HPDE6-E6E7 (cell line): ENCODE data around the gene C13orf42.

Experiments used
- DNase-seq: peaks from one replicate; pipeline ENCODE4 v3.0.0; 2011; ENCODE audit warnings: missing footprints; ENCODE audit errors: extremely low spot score

Gene C13orf42

DNA sequence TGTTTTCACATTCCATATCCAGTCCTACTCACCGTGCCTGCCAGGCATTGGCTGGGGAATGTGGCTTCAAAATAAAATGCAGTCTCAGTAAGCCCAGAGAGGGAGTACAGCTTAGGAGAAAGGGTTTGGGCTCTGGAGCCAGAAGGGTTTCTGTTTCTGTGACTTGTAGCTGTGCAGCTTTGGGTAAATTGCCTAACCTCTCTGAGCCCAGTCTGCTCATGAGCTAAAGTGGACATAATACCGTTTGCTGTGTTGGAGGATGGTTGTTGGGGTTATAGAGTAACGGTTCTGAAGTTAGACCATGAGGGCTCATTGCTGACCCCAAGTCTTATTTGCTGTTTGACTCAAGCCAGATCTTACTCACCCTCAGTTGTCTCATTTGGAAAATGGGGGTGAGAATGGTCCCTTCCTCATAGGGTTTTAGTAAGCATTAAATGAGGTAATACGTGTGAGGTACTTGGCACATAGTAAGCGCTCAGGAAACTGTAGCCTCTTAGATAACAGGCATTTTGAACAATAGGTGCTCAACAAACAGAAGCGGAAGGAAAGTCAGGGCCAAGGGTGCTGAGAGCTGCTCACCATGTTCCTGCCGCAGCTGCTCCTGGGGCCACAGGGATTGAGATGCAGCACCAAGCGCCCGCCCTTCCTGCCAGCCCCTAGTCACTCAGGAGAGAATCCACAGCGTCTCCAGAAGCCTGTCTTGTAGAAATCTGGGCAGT, 45.5 kb downstream of the C13orf42 start:
- no peak for DNase-seq

- no peak for DNase-seq
Observed at GRCh38 chr13:51064753-51065152, 46.3 kb downstream of the C13orf42 start.

DNA sequence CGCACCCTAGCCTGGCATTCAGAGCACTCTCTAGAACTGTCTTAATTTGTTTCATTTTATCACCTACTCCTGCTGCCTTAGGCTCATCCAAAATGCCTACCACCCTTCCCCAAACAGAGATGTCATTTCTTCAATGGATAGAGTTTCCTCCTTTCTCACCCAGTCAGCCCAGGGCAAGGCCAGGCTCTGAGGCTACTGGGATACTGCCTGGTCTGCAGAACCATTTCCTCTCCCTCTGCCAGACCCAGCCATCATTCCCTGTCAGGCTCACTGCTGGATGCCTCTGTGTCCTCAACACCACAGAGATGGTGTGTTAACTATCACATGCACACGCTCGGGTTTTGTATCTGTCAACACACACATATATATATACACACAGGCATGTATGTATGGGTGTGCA, 47.2 kb downstream of the C13orf42 start:
- no peak for DNase-seq

GRCh38 chr13:51058461-51059167, 52.5 kb downstream of the C13orf42 start:
- no peak for DNase-seq

- DNase-seq = no peak
Observed at GRCh38 chr13:51057906-51058305, 53.2 kb downstream of the C13orf42 start.

DNA sequence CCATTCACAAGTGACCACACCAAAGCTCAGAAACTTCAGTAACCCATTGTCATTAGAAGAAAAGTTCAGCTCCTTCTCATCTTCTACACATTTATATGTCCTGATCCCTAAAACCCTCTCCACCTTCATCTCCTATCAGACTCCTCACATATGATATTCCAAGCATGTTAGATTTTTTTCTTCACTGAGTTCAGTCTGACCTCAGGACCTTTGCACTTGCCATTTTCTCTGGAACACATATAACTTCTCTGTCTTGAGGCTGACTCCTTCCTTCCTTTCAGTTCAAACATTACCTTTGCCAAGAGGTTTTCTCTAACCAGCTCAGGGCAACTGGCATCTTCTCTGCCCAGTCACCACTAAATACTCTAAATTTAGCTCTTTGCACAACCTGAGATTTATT, 54.1 kb downstream of the C13orf42 start:
- no peak for DNase-seq

GRCh38 chr13:51052581-51052980, 58.5 kb downstream of the C13orf42 start:
- no peak for DNase-seq

GRCh38 chr13:51050021-51050830, 60.8 kb downstream of the C13orf42 start:
- no peak for DNase-seq

GRCh38 chr13:51048616-51049015, 62.5 kb downstream of the C13orf42 start:
- no peak for DNase-seq

- DNase-seq = no peak
Observed at GRCh38 chr13:51048166-51048461, 63.0 kb downstream of the C13orf42 start.

- DNase-seq = no peak
Observed at GRCh38 chr13:51047434-51048165, 63.5 kb downstream of the C13orf42 start.

GRCh38 chr13:51045451-51045850, 65.6 kb downstream of the C13orf42 start:
- no peak for DNase-seq

DNA sequence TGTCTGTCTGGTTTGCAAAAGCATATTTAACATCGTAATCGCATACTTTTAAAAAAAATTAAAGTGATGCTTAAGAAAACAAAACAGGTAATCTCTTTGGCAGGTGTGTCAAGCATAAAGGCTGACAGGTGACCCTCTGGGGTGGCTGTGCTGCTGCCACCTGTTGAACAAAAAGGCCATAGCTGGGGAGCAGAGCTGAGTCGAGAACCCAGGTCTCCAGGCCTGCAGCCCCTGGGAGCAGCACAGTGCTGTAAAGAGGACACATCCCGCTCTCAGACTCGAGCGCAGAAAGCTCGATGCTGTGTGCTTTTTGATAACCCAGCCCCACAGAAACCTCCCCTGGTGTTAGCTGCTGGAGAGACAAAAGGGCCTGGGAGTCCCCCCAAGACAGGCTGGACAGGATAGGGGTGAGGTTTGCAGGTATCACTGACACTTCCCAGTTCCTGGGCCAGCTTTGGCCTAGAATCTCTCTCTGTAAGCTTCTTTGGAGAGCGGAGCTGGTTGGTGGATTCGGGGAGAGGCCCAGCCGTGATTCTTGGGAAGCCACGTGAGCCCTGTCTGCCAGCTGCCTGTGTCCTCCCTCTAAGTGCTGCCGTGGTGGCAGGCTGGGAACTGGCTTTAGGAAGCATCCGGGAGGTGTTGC, 66.9 kb downstream of the C13orf42 start:
- no peak for DNase-seq

DNA sequence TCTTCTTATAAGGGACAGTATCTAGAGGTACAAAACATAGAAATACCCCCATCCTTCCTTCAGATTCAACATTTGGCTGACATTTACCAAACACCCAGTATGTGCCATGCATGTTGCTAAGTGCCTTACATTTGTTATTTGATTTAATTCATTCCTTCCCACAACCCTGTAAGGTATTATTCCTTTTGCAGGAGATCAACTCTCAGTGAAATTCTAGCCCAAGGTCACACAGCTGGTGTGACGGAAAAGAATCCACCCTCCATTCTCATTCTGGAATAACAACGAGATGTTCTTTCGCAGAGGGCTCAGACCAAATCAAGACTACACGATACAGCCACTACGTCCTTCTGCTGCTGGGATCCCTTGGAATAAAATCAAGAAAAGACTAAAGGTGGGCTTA, 67.8 kb downstream of the C13orf42 start:
- no peak for DNase-seq

DNA sequence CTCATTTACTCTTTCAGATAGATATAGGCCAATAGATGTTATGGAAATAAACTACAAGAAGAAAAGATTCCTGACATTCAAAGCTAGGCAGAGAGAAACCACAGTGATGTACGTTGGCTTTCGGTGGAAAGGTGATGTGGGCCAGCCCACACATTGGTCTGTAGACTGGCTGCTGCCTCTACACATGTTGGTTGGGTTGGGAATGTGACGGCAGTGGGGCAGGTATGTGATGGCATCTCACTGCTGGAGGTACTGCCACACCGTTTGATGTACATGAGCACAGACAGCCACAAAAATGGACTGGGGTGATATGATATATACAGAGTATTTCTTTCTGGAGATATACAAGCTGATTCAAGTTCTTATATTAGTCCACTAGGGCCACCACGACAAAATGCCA, 69.4 kb downstream of the C13orf42 start:
- no peak for DNase-seq

GRCh38 chr13:51041126-51041525, 69.9 kb downstream of the C13orf42 start:
- DNase-seq = no peak

- no peak for DNase-seq
Observed at GRCh38 chr13:51040431-51040830, 70.6 kb downstream of the C13orf42 start.

- DNase-seq = no peak
Observed at GRCh38 chr13:51036418-51036817, 74.7 kb downstream of the C13orf42 start.

- DNase-seq = no peak
Observed at GRCh38 chr13:51035978-51036377, 75.1 kb downstream of the C13orf42 start.

GRCh38 chr13:51035469-51035868, 75.6 kb downstream of the C13orf42 start:
- no peak for DNase-seq

- DNase-seq = no peak
Observed at GRCh38 chr13:51034906-51035305, 76.2 kb downstream of the C13orf42 start.
